Measurements from ENCODE around the gene IL9. TPM values are rescaled to one million over a fixed set of nuclear protein-coding genes. Genes with fewer than 3 reads are reported as not detected.

The IL9 gene
- total RNA-seq, 4 donors from 2014 or later, result not detected

- H3K9me3 ChIP-seq, result no peaks in the 10 kb centered on the region
- TF ChIP-seq CTCF (IDR thresholded peaks at IDR 0.05) (no peak), POLR2A (IDR thresholded peaks at IDR 0.05) (no peak)
- DNase-seq, result no peak
- intact Hi-C loops (cut with DNase I; ENCODE audit: low total_unique reads), result no loop called here
- H3K36me3 ChIP-seq, result no peaks in the 10 kb centered on the region
- H3K27me3 ChIP-seq, result no peaks in the 10 kb centered on the region
- H3K4me1 ChIP-seq, result no peaks in the 10 kb centered on the region
- H3K4me3 ChIP-seq, result no peak overlapping the region
- H3K27ac ChIP-seq, result no peak overlapping the region
These were observed 4.4 kb downstream of the IL9 start for GRCh38 chr5:135891268-135891667.

GRCh38 chr5:135890867-135891266 lies 4.8 kb downstream of the IL9 start:
- no peak for DNase-seq
- Histone ChIP-seq H3K36me3 (no peaks in the 10 kb centered on the region), H3K27ac (no peak overlapping the region), H3K27me3 (no peaks in the 10 kb centered on the region), H3K4me1 (no peaks in the 10 kb centered on the region), H3K4me3 (no peak overlapping the region), H3K9me3 (no peaks in the 10 kb centered on the region)
- TF ChIP-seq POLR2A (IDR thresholded peaks at IDR 0.05) (no peak), CTCF (IDR thresholded peaks at IDR 0.05) (no peak)
- intact Hi-C loops (cut with DNase I; ENCODE audit: low total_unique reads), result no loop called here

GRCh38 chr5:135890296-135890695 lies 5.3 kb downstream of the IL9 start:
- no peak for DNase-seq
- Histone ChIP-seq H3K27me3 (no peaks in the 10 kb centered on the region), H3K9me3 (no peaks in the 10 kb centered on the region), H3K4me3 (no peak overlapping the region), H3K27ac (no peak overlapping the region), H3K36me3 (no peaks in the 10 kb centered on the region), H3K4me1 (no peaks in the 10 kb centered on the region)
- intact Hi-C loops (cut with DNase I; ENCODE audit: low total_unique reads), result no loop called here
- TF ChIP-seq POLR2A (IDR thresholded peaks at IDR 0.05) (no peak), CTCF (IDR thresholded peaks at IDR 0.05) (no peak)

- Histone ChIP-seq H3K27ac (no peak overlapping the region), H3K36me3 (no peaks in the 10 kb centered on the region), H3K4me1 (no peaks in the 10 kb centered on the region), H3K27me3 (no peaks in the 10 kb centered on the region), H3K4me3 (no peak overlapping the region), H3K9me3 (no peaks in the 10 kb centered on the region)
- no peak for DNase-seq
- TF ChIP-seq CTCF (IDR thresholded peaks at IDR 0.05) (no peak), POLR2A (IDR thresholded peaks at IDR 0.05) (no peak)
- intact Hi-C loops (cut with DNase I; ENCODE audit: low total_unique reads), result no loop called here
These were observed 7.6 kb downstream of the IL9 start for GRCh38 chr5:135887881-135888614.

GRCh38 chr5:135887447-135887864 lies 8.2 kb downstream of the IL9 start:
- Histone ChIP-seq H3K4me1 (no peaks in the 10 kb centered on the region), H3K27ac (no peak overlapping the region), H3K36me3 (no peaks in the 10 kb centered on the region), H3K9me3 (no peaks in the 10 kb centered on the region), H3K4me3 (no peak overlapping the region), H3K27me3 (no peaks in the 10 kb centered on the region)
- TF ChIP-seq POLR2A (IDR thresholded peaks at IDR 0.05) (no peak), CTCF (IDR thresholded peaks at IDR 0.05) (peak; percentile 64 to 78 (median 72))
- intact Hi-C loops (cut with DNase I; ENCODE audit: low total_unique reads), result no loop called here
- DNase-seq, result peak; percentile 37 to 45
